ENCODE measurements around the gene SIPA1L3.

DNA sequence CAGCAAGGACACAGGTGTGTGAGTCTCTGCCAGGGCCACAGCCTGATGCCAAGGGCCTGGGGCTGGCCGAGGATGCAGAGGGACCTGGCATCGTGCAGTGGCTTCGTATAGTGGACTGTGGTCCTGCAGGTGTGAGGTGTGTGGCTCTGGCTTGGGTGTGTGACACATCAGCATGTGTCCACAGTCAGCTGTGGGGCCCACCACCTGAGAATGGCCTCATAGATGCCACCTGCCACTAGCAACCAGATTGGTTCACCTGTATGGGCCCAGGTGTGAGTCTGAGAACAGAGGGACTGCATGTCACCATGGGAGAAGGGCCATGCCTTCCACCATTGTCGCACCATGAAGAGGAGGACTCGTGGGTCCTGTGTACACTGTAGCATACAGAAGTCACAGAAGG, 346.8 kb downstream of the SIPA1L3 start:
- TF ChIP-seq SUZ12 (IDR thresholded peaks at IDR 0.05; ENCODE audit: extremely low read depth, insufficient read depth, insufficient read length) (no peak), YY1 (IDR thresholded peaks at IDR 0.05; ENCODE audit: insufficient read depth, insufficient read length) (no peak)
